ENCODE data around the gene TLX3. TPM values are rescaled to one million over a fixed set of nuclear protein-coding genes. Genes with fewer than 3 reads are reported as not detected.
A peak's percentile ranks its signal among the peaks of the same experiment; 100 is the strongest.

Gene TLX3
- total and polyA plus RNA-seq, 2 experiments from 2014 or later: 0.22 TPM; not detected in 1

DNA sequence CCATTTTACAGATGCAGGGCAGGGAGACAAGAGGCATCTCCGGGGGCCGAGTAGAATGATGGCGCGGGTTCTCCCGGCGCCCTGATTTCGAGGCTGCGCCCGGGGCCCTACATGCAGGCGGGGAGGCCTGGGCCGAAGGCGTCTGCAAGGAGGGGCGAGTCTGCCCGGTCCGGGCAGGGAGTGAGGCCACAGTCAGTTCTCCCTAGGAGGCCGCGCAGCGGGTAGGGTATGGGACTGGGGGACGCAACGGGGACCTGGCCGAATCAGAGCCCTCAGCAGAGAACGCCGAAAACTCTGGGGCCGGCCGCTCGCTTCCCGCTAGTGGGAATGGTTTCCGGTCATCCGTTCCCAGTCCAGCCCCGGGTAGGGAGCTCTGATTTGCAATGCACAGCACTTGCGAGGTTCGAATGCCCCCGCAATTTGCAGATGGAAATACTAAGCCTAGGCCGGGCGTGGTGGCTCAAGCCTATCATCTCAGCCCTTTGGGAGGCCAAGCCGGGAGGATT lies 6.4 kb downstream of the TLX3 start:
- no peaks in the 10 kb centered on the region for H3K79me2 ChIP-seq
- no peaks in the 10 kb centered on the region for H3K9me2 ChIP-seq (replicated peaks; ENCODE audit: insufficient read depth)
- H3K27me3 ChIP-seq: peaks cover 100% of the 10 kb centered on the region
- no peaks in the 10 kb centered on the region for H3K9me3 ChIP-seq (ENCODE audit: low read depth)
- H3K4me2 ChIP-seq: peak overlapping the region; percentile 63
- H3K27ac ChIP-seq: no peak overlapping the region
- WGBS (ENCODE audit: low lambda C conversion rate, missing lambda C conversion rate): 6% methylated on average over 36 of the region's 36 CpGs
- no peak for DNase-seq (ENCODE audit: low spot score)
- no peaks in the 10 kb centered on the region for H3K36me3 ChIP-seq (replicated peaks; ENCODE audit: insufficient read depth, low read depth)
- no peak overlapping the region for H2AFZ ChIP-seq
- TF ChIP-seq EZH2phosphoT487 (IDR thresholded peaks at IDR 0.05; ENCODE audit: low read depth, severe bottlenecking, unreplicated experiment) (peak; percentile 41), EZH2 (IDR thresholded peaks at IDR 0.05; ENCODE audit: borderline replicate concordance) (peak; percentile 13)
- TF ChIP-seq, protein P1, sequence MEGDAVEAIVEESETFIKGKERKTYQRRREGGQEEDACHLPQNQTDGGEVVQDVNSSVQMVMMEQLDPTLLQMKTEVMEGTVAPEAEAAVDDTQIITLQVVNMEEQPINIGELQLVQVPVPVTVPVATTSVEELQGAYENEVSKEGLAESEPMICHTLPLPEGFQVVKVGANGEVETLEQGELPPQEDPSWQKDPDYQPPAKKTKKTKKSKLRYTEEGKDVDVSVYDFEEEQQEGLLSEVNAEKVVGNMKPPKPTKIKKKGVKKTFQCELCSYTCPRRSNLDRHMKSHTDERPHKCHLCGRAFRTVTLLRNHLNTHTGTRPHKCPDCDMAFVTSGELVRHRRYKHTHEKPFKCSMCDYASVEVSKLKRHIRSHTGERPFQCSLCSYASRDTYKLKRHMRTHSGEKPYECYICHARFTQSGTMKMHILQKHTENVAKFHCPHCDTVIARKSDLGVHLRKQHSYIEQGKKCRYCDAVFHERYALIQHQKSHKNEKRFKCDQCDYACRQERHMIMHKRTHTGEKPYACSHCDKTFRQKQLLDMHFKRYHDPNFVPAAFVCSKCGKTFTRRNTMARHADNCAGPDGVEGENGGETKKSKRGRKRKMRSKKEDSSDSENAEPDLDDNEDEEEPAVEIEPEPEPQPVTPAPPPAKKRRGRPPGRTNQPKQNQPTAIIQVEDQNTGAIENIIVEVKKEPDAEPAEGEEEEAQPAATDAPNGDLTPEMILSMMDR (IDR thresholded peaks at IDR 0.05; ENCODE audit: poor library complexity): no peak
- H4K20me1 ChIP-seq (ENCODE audit: insufficient read depth, poor library complexity, severe bottlenecking): no peaks in the 10 kb centered on the region
- H3K4me1 ChIP-seq (ENCODE audit: insufficient read depth): peaks cover 41% of the 10 kb centered on the region
- H3K4me3 ChIP-seq: no peak overlapping the region

DNA sequence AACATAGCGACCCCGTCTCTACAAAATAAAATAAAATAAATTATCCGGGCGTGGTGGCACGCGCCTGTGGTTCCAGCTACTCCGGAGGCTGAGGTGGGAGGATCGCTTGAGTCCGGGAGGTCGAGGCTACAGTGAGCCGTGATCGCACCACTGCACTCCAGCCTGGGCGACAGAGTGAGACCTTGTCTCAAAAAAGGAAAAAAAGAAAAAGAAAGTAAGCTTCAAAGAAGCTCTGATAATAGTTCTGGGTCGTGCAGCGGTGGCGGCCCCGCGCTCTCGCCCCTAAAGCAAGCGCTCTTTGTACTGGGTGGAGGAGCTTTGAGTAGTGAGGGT lies 6.8 kb downstream of the TLX3 start:
- H3K9me2 ChIP-seq (replicated peaks; ENCODE audit: insufficient read depth): no peaks in the 10 kb centered on the region
- H3K27me3 ChIP-seq: peaks cover 100% of the 10 kb centered on the region
- H4K20me1 ChIP-seq (ENCODE audit: insufficient read depth, poor library complexity, severe bottlenecking): no peaks in the 10 kb centered on the region
- H3K79me2 ChIP-seq: no peaks in the 10 kb centered on the region
- no peak overlapping the region for H2AFZ ChIP-seq
- no peak for TF ChIP-seq EZH2 (IDR thresholded peaks at IDR 0.05; ENCODE audit: borderline replicate concordance)
- no peak for TF ChIP-seq EZH2phosphoT487 (IDR thresholded peaks at IDR 0.05; ENCODE audit: low read depth, severe bottlenecking, unreplicated experiment)
- TF ChIP-seq, protein P1 (IDR thresholded peaks at IDR 0.05; ENCODE audit: poor library complexity): no peak
- no peak overlapping the region for H3K4me3 ChIP-seq
- H3K9me3 ChIP-seq (ENCODE audit: low read depth): no peaks in the 10 kb centered on the region
- DNase-seq (ENCODE audit: low spot score): no peak
- H3K4me2 ChIP-seq: peak overlapping the region; percentile 63
- no peak overlapping the region for H3K27ac ChIP-seq
- peaks cover 39% of the 10 kb centered on the region for H3K4me1 ChIP-seq (ENCODE audit: insufficient read depth)
- no peaks in the 10 kb centered on the region for H3K36me3 ChIP-seq (replicated peaks; ENCODE audit: insufficient read depth, low read depth)
- WGBS (ENCODE audit: low lambda C conversion rate, missing lambda C conversion rate): 22% methylated on average over 20 of the region's 20 CpGs

DNA sequence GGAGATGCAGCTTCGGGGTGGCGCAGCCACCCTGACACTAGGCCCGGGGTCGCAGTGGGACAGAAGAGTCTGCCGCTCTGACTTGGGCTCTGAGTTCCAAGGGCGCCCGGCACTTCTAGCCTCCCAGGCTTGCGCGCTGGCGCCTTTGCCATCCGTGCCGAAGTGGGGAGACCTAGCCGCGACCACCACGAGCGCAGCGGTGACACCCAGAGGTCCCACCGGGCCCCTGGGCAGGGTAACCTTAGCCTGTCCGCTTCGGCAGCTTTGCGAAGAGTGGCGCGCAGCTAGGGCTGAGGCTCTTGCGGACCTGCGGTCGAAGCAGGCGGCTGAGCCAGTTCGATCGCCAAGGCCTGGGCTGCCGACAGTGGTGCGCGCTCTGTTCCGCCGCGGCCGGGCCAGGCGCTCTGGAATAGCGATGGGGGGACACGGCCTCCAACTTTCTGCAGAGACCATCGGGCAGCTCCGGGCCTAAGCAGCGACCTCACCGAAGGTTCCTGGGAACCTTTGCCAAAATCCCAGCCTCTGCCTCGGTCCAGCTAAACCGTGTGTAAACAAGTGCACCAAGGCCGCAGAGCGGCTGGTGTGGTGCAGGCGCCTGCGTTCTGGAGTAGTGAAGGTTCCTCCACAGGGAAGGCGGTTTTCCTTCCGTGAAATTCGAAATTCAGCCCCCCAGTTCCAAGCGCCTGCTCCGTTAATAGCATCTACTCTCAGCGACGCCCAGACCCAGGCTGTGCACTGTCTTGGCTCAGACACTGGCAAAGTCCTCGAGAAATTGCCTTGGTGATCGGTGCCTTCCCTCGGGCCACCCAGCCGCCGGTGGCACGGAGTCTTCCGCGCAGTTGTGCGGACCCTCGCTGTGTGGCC lies 7.4 kb downstream of the TLX3 start:
- H3K4me3 ChIP-seq: no peak overlapping the region

More for the DNA sequence above, 7.4 kb downstream of the TLX3 start:
- peaks cover 33% of the 10 kb centered on the region for H3K4me1 ChIP-seq (ENCODE audit: insufficient read depth)
- peaks cover 100% of the 10 kb centered on the region for H3K27me3 ChIP-seq
- WGBS (ENCODE audit: low lambda C conversion rate, missing lambda C conversion rate): 10% methylated on average over 66 of the region's 66 CpGs
- no peak for DNase-seq (ENCODE audit: low spot score)
- H4K20me1 ChIP-seq (ENCODE audit: insufficient read depth, poor library complexity, severe bottlenecking): no peaks in the 10 kb centered on the region
- no peaks in the 10 kb centered on the region for H3K9me2 ChIP-seq (replicated peaks; ENCODE audit: insufficient read depth)
- no peaks in the 10 kb centered on the region for H3K36me3 ChIP-seq (replicated peaks; ENCODE audit: insufficient read depth, low read depth)
- peak overlapping the region; percentile 63 for H3K4me2 ChIP-seq
- no peaks in the 10 kb centered on the region for H3K9me3 ChIP-seq (ENCODE audit: low read depth)
- TF ChIP-seq, protein P1 (IDR thresholded peaks at IDR 0.05; ENCODE audit: poor library complexity): no peak
- peak; percentile 99 for TF ChIP-seq EZH2 (IDR thresholded peaks at IDR 0.05; ENCODE audit: borderline replicate concordance)
- TF ChIP-seq EZH2phosphoT487 (IDR thresholded peaks at IDR 0.05; ENCODE audit: low read depth, severe bottlenecking, unreplicated experiment): peak; percentile 42
- no peak overlapping the region for H3K27ac ChIP-seq
- no peak overlapping the region for H2AFZ ChIP-seq
- H3K79me2 ChIP-seq: no peaks in the 10 kb centered on the region
